OCI-LY3 (cell line): ENCODE data around the gene TIGD3.

Experiments
- EZH2phosphoT487 ChIP-seq: fragments of 200-600 bp; shearing (Covaris generic); IDR thresholded peaks from 2 replicates; pipeline ENCODE4 v1.6.1; 2018; ENCODE audit warnings: antibody characterized with exemption, mixed run types, low read depth
- TF ChIP-seq, protein P1 (sequence below): fragments of 200-600, 300-600 bp; sonication (generic); IDR thresholded peaks from 2 replicates; pipeline ENCODE4 v1.5.1; 2014; ENCODE audit warnings: antibody characterized with exemption, low read length, low read depth

DNA sequence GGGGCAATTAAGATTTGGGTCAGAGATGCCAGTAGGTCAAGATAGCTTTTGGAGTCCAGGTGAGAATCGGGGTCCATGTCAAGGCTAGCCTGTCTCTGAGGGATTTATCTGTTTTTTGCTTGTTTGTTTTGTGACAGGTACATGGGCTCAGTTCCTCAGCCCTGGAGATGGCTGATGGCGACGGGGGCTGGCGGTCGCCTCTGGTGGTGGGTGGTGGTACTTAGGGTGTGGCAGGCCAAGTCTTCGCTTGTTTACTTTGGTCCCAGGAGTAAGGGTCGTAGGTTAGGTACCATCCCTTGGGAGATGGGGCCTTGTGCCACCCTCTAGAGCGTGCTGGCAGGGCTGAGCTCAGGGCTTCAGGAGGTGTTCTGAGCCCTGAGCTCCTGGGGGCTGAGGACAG is 23.2 kb downstream of the TIGD3 start:
- TF ChIP-seq, protein P1, sequence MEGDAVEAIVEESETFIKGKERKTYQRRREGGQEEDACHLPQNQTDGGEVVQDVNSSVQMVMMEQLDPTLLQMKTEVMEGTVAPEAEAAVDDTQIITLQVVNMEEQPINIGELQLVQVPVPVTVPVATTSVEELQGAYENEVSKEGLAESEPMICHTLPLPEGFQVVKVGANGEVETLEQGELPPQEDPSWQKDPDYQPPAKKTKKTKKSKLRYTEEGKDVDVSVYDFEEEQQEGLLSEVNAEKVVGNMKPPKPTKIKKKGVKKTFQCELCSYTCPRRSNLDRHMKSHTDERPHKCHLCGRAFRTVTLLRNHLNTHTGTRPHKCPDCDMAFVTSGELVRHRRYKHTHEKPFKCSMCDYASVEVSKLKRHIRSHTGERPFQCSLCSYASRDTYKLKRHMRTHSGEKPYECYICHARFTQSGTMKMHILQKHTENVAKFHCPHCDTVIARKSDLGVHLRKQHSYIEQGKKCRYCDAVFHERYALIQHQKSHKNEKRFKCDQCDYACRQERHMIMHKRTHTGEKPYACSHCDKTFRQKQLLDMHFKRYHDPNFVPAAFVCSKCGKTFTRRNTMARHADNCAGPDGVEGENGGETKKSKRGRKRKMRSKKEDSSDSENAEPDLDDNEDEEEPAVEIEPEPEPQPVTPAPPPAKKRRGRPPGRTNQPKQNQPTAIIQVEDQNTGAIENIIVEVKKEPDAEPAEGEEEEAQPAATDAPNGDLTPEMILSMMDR: 0 out of 2 replicates have a peak, but pooled peaks have one; percentile 12
- TF ChIP-seq EZH2phosphoT487: no peak
